ENCODE data around the gene ZMIZ1.

ZMIZ1 gene

GRCh38 chr10:79088613-79089355, 20.0 kb downstream of the ZMIZ1 start:
- peak overlapping the region; percentile 55; the same call in 1 of the 2 replicates for H3K27ac ChIP-seq
- TF ChIP-seq CTCF (IDR thresholded peaks at IDR 0.05; ENCODE audit: low read depth, low read length) = no peak

GRCh38 chr10:79089632-79090031, 20.9 kb downstream of the ZMIZ1 start:
- no peak overlapping the region for H3K4me3 ChIP-seq (ENCODE audit: low read depth, low read length)

More at GRCh38 chr10:79088613-79089355, 20.0 kb downstream of the ZMIZ1 start:
- no peak overlapping the region for H3K4me3 ChIP-seq (ENCODE audit: low read depth, low read length)
- H3K9me3 ChIP-seq (ENCODE audit: severe bottlenecking) = no peaks in the 10 kb centered on the region
- H3K27me3 ChIP-seq (ENCODE audit: insufficient read depth, low read depth, severe bottlenecking) = no peaks in the 10 kb centered on the region
- DNase-seq = no peak
- H3K36me3 ChIP-seq = no peaks in the 10 kb centered on the region

GRCh38 chr10:79090134-79090803, 21.5 kb downstream of the ZMIZ1 start:
- no peak for TF ChIP-seq CTCF (IDR thresholded peaks at IDR 0.05; ENCODE audit: low read depth, low read length)
- peak overlapping the region; percentile 56 for H3K27ac ChIP-seq
- no peaks in the 10 kb centered on the region for H3K36me3 ChIP-seq
- no peak for DNase-seq
- no peaks in the 10 kb centered on the region for H3K9me3 ChIP-seq (ENCODE audit: severe bottlenecking)
- no peak overlapping the region for H3K4me3 ChIP-seq (ENCODE audit: low read depth, low read length)
- no peaks in the 10 kb centered on the region for H3K27me3 ChIP-seq (ENCODE audit: insufficient read depth, low read depth, severe bottlenecking)

More at GRCh38 chr10:79089632-79090031, 20.9 kb downstream of the ZMIZ1 start:
- H3K27ac ChIP-seq = peak overlapping the region; percentile 56
- no peaks in the 10 kb centered on the region for H3K36me3 ChIP-seq
- H3K27me3 ChIP-seq (ENCODE audit: insufficient read depth, low read depth, severe bottlenecking) = no peaks in the 10 kb centered on the region
- no peaks in the 10 kb centered on the region for H3K9me3 ChIP-seq (ENCODE audit: severe bottlenecking)
- no peak for TF ChIP-seq CTCF (IDR thresholded peaks at IDR 0.05; ENCODE audit: low read depth, low read length)
- DNase-seq = peak; percentile 69

GRCh38 chr10:79092292-79092896, 23.6 kb downstream of the ZMIZ1 start:
- Histone ChIP-seq H3K27me3 (ENCODE audit: insufficient read depth, low read depth, severe bottlenecking) (no peaks in the 10 kb centered on the region), H3K4me3 (ENCODE audit: low read depth, low read length) (no peak overlapping the region), H3K36me3 (no peaks in the 10 kb centered on the region), H3K9me3 (ENCODE audit: severe bottlenecking) (no peaks in the 10 kb centered on the region), H3K27ac (no peak overlapping the region)
- TF ChIP-seq CTCF (IDR thresholded peaks at IDR 0.05; ENCODE audit: low read depth, low read length) = no peak
- no peak for DNase-seq

GRCh38 chr10:79093658-79094411, 25.1 kb downstream of the ZMIZ1 start:
- DNase-seq = no peak
- TF ChIP-seq CTCF (IDR thresholded peaks at IDR 0.05; ENCODE audit: low read depth, low read length) = no peak
- Histone ChIP-seq H3K27me3 (ENCODE audit: insufficient read depth, low read depth, severe bottlenecking) (no peaks in the 10 kb centered on the region), H3K36me3 (no peaks in the 10 kb centered on the region), H3K9me3 (ENCODE audit: severe bottlenecking) (no peaks in the 10 kb centered on the region), H3K27ac (no peak overlapping the region), H3K4me3 (ENCODE audit: low read depth, low read length) (no peak overlapping the region)

All from WERI-Rb-1 (cell line).